Putamen (tissue), 1 donor: Measurements from ENCODE around the gene ADGRG2.

Source experiments
- DNase-seq: peaks from one replicate; pipeline ENCODE4 v3.0.0-alpha.2; 2016; ENCODE audit warnings: low spot score

Gene ADGRG2, protein sequence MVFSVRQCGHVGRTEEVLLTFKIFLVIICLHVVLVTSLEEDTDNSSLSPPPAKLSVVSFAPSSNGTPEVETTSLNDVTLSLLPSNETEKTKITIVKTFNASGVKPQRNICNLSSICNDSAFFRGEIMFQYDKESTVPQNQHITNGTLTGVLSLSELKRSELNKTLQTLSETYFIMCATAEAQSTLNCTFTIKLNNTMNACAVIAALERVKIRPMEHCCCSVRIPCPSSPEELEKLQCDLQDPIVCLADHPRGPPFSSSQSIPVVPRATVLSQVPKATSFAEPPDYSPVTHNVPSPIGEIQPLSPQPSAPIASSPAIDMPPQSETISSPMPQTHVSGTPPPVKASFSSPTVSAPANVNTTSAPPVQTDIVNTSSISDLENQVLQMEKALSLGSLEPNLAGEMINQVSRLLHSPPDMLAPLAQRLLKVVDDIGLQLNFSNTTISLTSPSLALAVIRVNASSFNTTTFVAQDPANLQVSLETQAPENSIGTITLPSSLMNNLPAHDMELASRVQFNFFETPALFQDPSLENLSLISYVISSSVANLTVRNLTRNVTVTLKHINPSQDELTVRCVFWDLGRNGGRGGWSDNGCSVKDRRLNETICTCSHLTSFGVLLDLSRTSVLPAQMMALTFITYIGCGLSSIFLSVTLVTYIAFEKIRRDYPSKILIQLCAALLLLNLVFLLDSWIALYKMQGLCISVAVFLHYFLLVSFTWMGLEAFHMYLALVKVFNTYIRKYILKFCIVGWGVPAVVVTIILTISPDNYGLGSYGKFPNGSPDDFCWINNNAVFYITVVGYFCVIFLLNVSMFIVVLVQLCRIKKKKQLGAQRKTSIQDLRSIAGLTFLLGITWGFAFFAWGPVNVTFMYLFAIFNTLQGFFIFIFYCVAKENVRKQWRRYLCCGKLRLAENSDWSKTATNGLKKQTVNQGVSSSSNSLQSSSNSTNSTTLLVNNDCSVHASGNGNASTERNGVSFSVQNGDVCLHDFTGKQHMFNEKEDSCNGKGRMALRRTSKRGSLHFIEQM

DNA sequence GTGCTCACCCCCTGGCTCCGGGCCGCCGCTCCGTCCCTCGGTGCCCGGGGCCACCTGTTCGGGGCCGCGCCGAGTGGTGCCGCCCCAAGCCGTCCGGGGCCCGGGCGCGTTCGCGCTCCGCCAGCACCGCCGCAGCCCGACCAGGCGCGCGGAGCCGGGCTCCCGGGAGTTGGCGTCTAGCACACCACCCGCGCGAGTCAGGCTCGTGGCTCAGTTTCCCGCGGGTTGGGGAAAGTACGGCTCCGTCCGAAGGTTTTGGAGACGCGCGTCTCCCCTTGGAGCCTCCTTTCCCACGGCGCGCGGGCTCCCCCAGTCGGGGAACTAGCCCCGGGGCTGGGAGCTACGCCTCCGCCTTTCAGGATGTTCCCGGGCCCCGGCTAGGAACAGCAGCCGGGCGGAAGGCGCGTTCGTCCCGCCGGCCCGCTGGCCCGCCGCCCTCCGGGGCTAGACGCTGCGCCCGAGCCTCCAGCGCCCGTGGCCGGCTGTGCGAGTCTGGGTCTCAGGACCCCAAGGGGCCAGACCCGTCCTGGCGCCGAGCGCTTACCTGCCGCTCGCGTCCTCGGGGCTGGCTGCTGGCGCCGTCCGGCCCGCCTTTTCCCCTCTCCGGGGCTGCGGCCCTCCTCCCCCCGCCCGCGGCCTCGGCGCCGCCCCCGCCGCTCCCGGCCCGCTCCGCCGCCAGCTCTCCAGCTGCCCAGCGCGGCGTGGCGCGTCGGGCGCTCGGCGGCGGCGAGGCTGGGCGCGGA is at the start of gene ADGRG2:
Gene ADGRG2 (minus strand): TSS at position 571 of the 743 bp plus-strand sequence. CDS start 53,634 bp downstream, outside the sequence.
- DNase-seq, result no peak

DNA sequence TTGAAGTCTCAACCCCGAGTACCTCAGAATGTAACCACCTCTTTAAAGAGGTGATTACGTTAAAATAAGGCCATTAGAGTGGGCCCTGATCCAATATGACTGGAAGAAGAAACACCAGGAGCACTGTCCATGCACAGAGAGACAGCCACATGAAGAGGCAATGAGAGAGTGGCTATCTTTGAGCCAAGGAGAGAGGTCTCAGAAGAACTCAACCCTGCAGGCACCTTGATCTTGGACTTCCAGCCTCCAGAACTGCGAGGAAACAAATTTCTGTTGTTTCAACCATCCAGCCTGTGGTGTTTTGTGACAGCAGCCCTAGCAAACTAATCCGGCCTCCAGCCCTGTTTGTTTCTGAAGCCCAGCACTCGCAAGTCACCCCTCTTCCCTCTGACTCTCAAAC is 46.3 kb upstream of the ADGRG2 start:
- no peak for DNase-seq

DNA sequence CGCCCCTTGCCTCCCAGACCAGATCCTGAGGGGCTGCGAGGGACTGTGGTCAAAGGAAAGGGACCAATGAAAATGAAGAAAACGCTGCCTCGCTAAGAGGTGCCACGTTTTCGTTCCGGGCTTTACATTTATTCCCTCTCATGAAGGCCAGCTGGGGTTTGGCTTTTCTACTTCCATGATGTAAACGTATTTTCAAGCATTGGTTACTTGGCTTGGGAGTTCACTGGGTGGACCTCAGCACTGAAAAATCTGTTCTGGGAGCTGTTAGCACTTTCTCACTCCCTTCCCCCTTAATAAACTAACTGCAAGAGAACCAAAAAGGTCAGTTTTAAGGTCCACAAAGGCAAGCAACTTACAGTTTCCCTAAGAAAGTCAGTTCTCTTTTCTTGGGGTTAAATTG is 40.6 kb upstream of the ADGRG2 start:
- no peak for DNase-seq

DNA sequence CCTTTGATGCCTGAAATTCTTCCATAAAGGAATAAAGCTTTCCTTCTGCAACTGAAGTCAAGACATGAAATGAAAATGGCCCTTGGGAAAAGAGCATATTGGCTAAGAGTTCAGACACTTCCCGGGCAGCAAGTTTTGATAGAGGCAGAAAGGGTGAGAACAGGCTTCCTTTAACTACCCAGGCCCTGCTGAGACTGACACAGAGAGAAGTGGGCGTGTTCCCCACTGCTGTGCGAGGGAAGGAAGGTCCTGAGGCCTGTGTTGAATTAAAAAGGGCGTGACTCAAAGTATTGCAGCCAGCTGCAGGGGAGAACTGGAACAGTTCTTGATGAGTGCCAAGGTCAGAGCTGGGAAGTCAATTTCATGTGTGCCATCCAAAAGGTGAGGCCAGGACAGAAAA is 33.9 kb upstream of the ADGRG2 start:
- no peak for DNase-seq

DNA sequence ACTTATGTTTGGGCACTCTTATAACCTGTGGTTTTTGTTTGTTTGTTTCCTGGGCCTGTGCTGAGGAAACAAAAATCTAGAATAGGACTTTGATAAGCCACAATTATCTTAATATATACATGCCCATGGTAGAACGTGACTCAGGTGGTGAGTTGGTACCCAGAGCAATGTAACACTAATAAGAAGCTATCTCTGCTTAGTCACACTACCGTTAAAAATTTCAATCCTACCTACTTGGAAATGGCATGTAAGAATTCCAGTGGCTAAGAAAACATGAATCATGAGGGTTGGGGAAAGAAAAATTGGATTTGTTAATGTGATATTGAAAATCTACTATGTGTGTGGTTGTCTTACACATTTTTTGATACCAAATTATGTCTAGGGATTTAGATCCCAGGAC is 30.5 kb upstream of the ADGRG2 start:
- DNase-seq, result no peak

DNA sequence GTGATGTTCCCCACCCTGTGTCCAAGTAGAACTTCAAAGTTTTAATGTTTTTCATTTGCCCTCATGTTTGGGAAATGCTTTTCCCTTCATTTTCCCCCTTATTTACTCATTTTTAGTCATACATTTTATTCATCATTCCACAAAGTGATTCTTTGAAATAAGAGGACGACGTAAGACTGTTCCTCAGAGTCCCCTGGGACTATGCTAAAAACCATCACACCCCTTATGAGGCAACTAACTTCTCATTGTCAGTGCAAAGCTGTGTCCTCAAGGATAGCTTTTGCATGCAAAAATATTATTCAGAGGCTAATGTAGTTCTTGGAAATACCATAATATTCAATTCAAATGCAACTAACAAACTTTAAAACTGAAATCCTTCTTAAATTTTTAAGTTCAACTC is 14.8 kb upstream of the ADGRG2 start:
- DNase-seq, result no peak

DNA sequence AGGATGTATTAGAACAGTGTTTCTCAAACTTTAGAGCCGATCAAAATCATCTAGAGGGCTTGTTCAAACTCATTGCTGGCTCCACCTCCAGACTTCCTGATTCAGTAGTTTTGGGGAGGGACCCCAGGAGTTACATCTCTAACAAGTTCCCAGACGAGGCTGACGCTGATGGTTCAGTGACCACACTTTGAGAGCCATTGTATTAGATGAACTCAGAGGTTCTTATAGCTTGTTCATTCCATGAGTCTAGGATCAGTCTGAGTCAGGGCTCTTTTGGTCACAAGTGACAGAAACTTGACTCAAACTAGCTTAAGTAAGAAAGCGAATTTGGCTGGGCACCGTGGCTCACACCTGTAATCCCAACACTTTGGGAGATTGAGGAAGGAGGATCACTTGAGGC is 11.5 kb upstream of the ADGRG2 start:
- DNase-seq, result no peak

DNA sequence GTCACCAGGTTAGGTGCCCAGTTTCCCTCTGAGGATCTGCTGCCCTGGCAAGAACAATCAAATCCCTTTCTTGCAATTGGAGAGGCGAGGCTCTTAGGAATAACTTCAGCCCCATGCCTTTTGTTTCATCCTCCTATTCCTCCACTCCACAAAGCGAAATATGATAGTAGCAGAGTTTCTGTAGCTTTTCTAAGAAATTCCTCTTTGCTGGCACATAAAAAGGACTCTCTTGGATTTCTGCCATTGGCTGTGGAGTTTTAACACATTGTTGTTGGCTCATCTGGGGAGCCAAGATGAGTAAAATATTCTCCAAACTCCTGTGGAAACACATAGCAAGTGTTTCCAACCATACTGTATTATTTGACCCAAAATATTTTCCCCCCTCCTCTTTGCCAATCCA is 11.0 kb upstream of the ADGRG2 start:
- DNase-seq, result no peak

DNA sequence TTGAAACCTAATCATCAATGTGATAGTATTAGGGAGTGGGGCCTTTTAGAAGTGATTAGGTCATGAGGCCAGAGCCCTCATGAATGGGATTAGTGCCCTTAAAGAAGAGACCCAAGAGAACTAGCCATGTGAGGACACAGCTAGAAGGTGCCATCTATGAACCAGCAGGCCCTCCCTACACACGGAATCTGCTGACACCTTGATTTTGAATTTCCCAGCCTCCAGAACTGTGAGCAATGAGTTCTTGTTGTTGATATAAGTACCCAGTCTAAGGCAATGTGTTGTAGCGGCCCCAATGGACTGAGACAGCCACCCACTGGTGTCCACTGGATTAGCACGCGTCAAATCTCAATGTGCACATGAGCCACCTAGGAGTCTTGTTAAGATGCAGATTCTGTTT is 8.4 kb upstream of the ADGRG2 start:
- DNase-seq, result no peak

DNA sequence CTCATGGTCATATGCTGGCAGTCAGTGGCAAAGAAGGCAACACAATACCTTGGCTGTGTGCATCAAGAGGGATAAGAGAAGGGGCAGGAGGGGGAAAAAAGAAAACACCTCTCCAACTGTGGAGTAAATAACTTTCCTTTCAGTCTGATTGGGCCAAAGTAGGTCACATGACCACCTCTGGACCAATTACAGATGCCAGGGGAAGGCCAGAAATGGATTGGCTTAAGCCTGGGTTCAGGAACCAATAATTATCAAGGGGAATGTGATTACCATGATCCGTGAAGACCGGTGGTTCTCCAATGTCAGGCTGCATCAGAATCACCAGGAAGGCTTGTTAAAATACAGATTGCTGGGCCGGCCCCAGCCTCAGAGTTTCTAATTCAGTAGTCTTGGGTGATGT is 7.4 kb upstream of the ADGRG2 start:
- DNase-seq, result no peak

DNA sequence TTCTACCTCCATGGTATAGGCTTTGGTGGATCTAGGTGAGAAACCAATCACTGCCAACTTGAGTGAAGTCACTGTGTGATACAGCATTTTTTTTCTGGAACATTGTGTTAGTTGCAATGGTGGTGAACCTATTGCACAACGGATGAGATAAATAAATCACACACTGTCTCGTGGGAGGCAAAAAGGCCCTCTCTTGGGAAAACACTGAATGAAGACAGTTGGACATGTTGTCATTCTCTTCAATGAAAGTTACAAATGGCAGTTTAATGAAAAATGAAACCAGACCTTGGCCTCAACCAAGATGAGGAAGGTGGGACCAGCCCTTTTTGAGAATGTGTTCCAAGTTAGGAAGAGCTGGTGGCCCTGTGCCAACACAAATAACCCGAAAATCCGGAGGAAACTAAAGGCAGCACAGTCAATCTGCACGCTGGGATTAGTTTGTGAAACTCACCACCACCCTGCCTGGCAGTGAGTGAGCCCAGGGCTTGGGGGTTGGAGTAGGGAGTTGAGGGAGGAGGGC is 5.4 kb upstream of the ADGRG2 start:
- no peak for DNase-seq

DNA sequence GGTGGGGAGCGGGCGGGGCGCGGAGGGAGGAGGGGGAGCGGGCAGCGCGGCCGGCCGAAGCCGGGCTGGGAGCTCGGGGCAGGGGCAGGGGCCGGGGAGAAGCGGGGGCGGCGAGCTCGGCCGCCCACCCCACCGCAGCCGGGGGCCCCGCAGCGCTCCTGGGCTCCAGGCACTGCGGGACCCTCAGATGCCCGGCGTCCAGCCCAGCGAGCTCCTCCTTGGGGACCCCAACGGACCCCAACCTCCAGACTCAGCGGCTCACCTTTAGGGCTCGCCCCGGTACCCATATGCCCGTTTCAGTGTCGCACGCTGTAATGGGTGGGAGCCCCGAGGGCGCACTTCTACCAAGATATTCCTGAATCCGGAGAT is 357 bp upstream of the ADGRG2 start:
- DNase-seq, result no peak

DNA sequence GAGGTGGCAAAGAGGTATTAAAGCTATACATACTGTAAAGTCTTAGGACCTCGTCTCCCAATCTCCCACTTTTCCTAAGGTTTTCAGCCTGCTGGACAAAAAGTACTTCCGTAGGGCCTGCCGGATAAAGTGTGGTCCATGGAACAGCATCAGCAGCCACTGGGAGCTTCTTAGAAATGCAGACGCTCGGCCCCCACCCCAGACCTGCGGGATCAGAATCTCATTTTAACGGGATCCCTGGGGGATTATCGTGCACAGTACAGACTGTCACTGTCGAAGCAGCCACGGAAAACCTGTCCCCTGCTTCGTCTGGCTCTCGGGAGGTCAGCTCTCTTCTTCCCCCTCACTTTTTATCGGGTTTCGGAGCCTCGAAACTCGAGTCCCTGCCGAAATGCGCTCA is 802 bp downstream of the ADGRG2 start:
- DNase-seq, result no peak

DNA sequence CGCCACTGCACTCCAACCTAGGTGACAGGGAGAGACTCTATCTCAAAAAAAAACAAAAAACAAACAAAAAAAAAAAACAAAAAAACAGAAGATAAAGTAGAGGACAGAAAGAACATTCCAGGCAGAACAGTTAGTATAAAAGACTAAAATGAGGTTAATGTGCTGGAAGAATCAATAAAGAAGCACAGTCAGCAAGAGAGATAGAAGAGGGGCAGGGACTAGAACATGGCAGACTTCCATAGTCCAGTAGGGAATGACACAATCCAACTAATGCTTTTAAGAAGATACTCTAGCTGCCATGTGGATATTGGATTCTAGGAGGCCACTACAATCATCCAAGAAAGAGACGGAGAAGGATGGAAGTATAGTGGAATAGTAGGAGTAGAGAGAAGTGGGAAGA is 11.6 kb downstream of the ADGRG2 start:
- DNase-seq, result no peak

DNA sequence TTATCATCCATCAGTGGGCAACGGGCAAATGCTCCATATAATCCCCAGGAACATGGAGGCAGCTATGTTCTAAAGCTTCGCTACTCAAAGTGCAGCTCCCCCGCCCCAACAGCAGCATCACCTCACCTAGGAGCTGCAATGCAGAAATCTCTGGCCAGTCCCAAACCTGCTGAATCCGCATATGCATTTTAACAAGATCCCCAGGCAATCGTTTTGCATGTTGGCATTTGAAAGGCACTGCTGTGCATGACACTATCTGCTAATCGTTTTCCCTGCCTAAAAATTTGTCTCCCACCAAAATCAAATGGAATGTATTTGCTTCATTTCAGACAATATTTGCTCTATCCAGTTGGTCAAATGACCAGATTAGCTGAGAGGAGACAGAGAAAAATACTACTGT is 15.2 kb downstream of the ADGRG2 start:
- DNase-seq, result no peak

DNA sequence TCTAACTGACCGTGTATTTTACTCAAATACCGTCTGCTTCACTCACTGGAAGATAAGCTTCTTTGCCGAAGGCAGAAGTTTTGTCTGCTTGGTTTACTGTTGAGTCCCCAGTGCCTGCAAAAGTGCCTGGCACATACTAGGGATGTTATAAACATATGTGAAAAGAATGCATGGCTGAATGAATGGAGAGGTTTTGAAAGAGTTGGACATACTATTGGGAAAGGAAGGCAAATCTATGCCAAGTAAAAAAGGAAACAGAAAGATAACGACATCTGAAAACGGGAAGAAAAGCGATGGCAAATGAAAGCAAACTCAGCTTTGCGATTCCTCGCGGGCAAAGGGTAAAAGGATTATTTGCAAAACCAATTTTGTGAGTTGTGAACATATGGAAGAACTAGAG is 21.7 kb downstream of the ADGRG2 start:
- DNase-seq, result no peak

DNA sequence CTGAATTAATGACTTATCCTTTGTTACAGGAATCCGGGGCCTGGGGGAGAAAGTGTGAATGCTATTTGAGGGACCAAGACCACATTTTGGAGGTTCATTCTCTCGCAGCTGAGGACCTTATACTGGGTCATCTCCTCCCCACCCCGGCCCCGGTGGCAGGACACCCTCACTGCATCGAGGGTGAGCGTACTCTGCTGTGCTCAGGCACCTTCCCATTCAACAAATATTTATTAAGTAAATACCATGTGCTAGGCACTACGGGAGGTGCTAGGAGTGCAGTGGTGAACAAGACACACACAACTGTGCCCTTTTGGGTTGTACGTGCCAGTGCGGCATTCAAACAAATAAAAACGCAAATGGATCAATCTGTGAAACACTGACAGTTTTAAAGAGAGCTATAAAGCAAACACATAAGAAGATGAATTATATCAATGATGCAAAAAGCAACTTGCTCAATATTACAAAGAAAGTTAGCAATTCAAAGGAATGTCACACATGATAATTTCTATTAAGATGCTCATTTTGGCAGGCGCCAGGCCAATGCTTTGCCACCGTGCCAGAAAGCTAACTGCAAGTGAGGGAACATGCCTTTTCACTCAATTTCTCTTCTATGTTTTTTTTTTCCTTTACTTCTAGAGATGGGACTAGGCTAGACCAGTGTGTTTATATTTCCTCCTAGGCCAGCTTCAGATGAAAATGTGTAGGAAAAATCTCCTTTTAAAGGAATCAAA is 24.6 kb downstream of the ADGRG2 start:
- DNase-seq, result no peak

DNA sequence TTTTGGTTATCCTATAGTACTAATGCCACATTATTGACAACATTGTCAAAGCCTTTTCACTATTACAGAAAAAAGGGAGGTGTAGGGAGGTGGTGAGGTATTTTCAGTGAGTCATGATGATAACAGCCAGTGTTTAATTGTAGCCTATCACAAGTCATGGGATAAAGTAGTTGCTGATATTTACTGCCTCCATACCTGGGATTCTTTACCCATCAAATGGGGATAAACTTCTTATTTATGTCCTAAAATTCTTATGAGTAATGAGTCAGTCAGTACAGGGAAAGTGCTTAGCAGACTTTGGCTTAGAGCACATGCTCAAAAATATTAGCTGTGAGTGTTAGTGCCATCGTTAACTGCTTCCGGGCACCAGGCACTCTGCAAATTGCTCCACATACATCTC is 25.7 kb downstream of the ADGRG2 start:
- no peak for DNase-seq

DNA sequence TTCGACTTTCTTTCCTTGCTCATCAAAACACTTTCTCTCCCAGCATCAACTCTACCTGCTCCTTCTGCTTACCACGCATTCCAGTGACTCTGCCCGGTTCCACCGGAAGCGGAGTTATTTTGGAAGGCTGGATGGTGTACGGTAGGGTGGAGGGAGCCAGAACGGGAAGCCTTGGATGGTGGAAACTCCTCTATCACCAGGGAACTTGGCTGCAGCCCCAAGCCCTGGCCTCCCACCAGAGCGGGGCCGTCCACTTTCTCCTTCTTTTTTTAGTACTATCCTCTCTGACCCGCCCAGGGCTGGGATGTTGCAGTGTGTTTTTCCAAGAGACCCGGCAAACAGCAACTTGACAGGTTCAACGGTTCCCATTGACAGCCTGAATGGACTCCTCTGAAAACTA is 27.6 kb downstream of the ADGRG2 start:
- no peak for DNase-seq

DNA sequence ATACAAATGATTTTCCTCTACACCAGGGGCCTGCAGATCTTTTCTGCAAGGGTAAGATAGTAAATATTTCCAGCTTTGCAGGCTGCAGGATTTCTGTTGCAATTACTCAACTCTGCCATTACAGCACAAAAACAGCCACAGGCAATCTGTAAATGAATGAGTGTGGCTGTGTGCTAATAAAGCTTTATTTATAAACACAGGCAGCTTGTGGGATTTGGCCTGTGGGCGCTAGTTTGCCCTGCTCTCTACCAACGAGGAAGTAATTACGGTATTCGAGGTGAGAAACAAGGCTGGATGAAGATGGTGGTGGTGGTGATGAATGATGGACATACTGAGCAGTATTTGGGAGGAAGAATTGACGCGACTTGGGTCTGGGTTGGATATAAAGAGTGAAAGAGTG is 30.7 kb downstream of the ADGRG2 start:
- DNase-seq, result no peak

DNA sequence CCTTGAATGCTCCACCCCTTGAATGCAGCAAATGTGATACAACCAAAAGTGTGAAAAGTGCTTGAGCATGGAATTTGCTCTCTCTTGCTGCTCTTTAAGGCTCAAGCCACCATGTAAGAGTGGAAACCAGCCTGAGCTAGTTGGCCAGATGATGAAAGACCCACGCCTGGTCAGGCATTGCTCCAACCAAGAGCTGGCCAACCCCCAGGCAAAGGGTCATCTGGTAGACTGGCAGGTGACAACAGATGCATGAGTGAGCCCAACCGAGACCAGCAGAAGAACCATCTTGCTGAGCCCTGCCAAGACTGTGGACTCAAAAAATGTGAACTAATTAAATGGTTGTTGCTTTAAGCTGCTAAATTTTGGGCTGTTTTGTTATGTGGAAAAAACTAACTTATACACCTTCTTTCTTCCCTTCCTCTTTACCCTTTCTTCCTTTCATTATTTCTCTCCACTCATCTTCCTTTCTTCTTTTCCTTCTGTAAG is 32.7 kb downstream of the ADGRG2 start:
- no peak for DNase-seq
